ENCODE results near the gene PPP3CA.

- TF ChIP-seq, protein P1, sequence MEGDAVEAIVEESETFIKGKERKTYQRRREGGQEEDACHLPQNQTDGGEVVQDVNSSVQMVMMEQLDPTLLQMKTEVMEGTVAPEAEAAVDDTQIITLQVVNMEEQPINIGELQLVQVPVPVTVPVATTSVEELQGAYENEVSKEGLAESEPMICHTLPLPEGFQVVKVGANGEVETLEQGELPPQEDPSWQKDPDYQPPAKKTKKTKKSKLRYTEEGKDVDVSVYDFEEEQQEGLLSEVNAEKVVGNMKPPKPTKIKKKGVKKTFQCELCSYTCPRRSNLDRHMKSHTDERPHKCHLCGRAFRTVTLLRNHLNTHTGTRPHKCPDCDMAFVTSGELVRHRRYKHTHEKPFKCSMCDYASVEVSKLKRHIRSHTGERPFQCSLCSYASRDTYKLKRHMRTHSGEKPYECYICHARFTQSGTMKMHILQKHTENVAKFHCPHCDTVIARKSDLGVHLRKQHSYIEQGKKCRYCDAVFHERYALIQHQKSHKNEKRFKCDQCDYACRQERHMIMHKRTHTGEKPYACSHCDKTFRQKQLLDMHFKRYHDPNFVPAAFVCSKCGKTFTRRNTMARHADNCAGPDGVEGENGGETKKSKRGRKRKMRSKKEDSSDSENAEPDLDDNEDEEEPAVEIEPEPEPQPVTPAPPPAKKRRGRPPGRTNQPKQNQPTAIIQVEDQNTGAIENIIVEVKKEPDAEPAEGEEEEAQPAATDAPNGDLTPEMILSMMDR (conservative IDR thresholded peaks at IDR 0.05): no peak
- no peak for TF ChIP-seq EZH2 (IDR thresholded peaks at IDR 0.05; ENCODE audit: low read depth)
Measured at GRCh38 chr4:101032541-101032940, 314.8 kb downstream of the PPP3CA start.
